HCT116 (cell line): ENCODE data around the gene HLA-B. TPM values are rescaled to one million over a fixed set of nuclear protein-coding genes. Genes with fewer than 3 reads are reported as not detected.
A peak's percentile ranks its signal among the peaks of the same experiment; 100 is the strongest.
"Not testable (repeated sequence)": the region's sequence is repeated elsewhere in the genome, so short reads cannot be mapped to it uniquely, and the experiment has no call there.

ENCODE experiments used
- ATAC-seq: fragments of 200-7000 bp; cut with Tn5 transposase; 2 replicates; pipeline ENCODE4 v1.9.1; 2020; ENCODE audit warnings: mild to moderate bottlenecking, moderate library complexity
- BruUV-seq: library from RNA; stranded (reverse); fragments of 400-500 nt; replicated peaks from 2 replicates; lab custom pipeline; 2021; lab: Mats Ljungman, UMichigan
- CTCF ChIA-PET: fragments of 300-600 bp; sonication (Branson Sonifier 250); formaldehyde crosslinking; loops from one replicate; lab custom pipeline; 2021; ENCODE audit warnings: antibody characterized with exemption; lab: Charles Lee
- POLR2A ChIA-PET: fragments of 300-600, 350-600 bp; sonication (Branson Sonifier 250); formaldehyde crosslinking; loops from one replicate; lab custom pipeline; 2021; ENCODE audit warnings: antibody characterized with exemption; lab: Charles Lee
- RAD21 ChIA-PET, 2 experiments: fragments of 300-600 bp; sonication (Branson Sonifier 250); formaldehyde crosslinking; loops; one replicate each; lab custom pipeline; 2023; ENCODE audit warnings: low total read pairs in 2 of 2; ENCODE audit not compliant: uncharacterized antibody in 2 of 2, unreplicated experiment in 2 of 2, low non-redundant PET in 1 of 2; lab: Charles Lee
- DNase-seq: peaks from one replicate; pipeline ENCODE4 v3.0.0-alpha.2; 2010; ENCODE audit warnings: low read depth, low spot score
- H2AFZ ChIP-seq: fragments of 200-600 bp; shearing (Covaris generic), sonication (generic); 2 replicates; pipeline ENCODE4 v1.6.1; 2017; ENCODE audit warnings: low read depth, mixed run types, mixed read lengths, antibody characterized with exemption, low read length; ENCODE audit not compliant: poor library complexity, severe bottlenecking
- H3K27ac ChIP-seq: 2 replicates; pipeline ENCODE4 v1.5.1; 2012; ENCODE audit warnings: low read depth, low read length
- H3K27me3 ChIP-seq: fragments of 200-600 bp; sonication (generic); 2 replicates; pipeline ENCODE4 v1.6.1; 2016; ENCODE audit warnings: mixed run types, low read length, mixed read lengths; ENCODE audit not compliant: insufficient read depth
- H3K36me3 ChIP-seq, 2 experiments: fragments of 200-500 bp in 1 of 2; fragments of 200-600 bp in 1 of 2; sonication (Bioruptor generic) in 1 of 2; sonication (generic) in 1 of 2; 2 replicates each; pipeline versions ENCODE4 v1.5.1 to v1.6.1; 2014 to 2016; ENCODE audit warnings: low read length in 2 of 2, inconsistent platforms in 1 of 2, mixed read lengths in 1 of 2, mixed run types in 1 of 2; ENCODE audit not compliant: insufficient read depth in 2 of 2, control insufficient read depth in 1 of 2
- H3K4me1 ChIP-seq, 2 experiments: fragments of 200-600 bp in 1 of 2; sonication (generic) in 1 of 2; 2 replicates each; pipeline versions ENCODE4 v1.5.1 to v1.6.1; 2012 to 2017; ENCODE audit warnings: low read length in 2 of 2, inconsistent platforms in 1 of 2, mild to moderate bottlenecking in 1 of 2, mixed read lengths in 1 of 2, mixed run types in 1 of 2, moderate library complexity in 1 of 2; ENCODE audit not compliant: insufficient read depth in 2 of 2, control insufficient read depth in 1 of 2
- H3K4me2 ChIP-seq: fragments of 200-600 bp; sonication (generic); 2 replicates; pipeline ENCODE4 v1.6.1; 2017; ENCODE audit warnings: mixed run types, low read length, mixed read lengths
- H3K4me3 ChIP-seq, 2 experiments: fragments of 200-600 bp in 1 of 2; sonication (generic) in 1 of 2; replicated peaks in 1 of 2; 2 replicates each; pipeline ENCODE4 v1.5.1; 2011 to 2016; ENCODE audit warnings: low read length in 2 of 2, control low read depth in 1 of 2, low read depth in 1 of 2, mild to moderate bottlenecking in 1 of 2, mixed read lengths in 1 of 2, mixed run types in 1 of 2
- H3K79me2 ChIP-seq: fragments of 200-600 bp; sonication (generic); 2 replicates; pipeline ENCODE4 v1.6.1; 2017; ENCODE audit warnings: mild to moderate bottlenecking, mixed run types, low read length, moderate library complexity, mixed read lengths; ENCODE audit not compliant: insufficient read depth
- H3K9ac ChIP-seq: fragments of 200-600 bp; sonication (generic); 2 replicates; pipeline ENCODE4 v1.6.1; 2016; ENCODE audit warnings: low read length, mixed read lengths
- H3K9me2 ChIP-seq: fragments of 200-600 bp; sonication (generic), shearing (Covaris generic); 2 replicates; pipeline ENCODE4 v1.6.1; 2017; ENCODE audit warnings: mixed run types, mild to moderate bottlenecking, moderate library complexity; ENCODE audit not compliant: insufficient read depth
- H3K9me3 ChIP-seq, 2 experiments: fragments of 200-500 bp in 1 of 2; fragments of 200-600 bp in 1 of 2; sonication (Bioruptor generic) in 1 of 2; sonication (generic) in 1 of 2; 2 replicates each; pipeline ENCODE4 v1.6.1; 2014 to 2017; ENCODE audit warnings: low read length in 2 of 2, mixed read lengths in 2 of 2, inconsistent platforms in 1 of 2, low read depth in 1 of 2, mild to moderate bottlenecking in 1 of 2, mixed run types in 1 of 2, moderate library complexity in 1 of 2; ENCODE audit not compliant: control insufficient read depth in 1 of 2, insufficient read depth in 1 of 2
- H4K20me1 ChIP-seq: fragments of 200-600 bp; sonication (generic), shearing (Covaris generic); 2 replicates; pipeline ENCODE4 v1.6.1; 2017; ENCODE audit warnings: mixed run types, mild to moderate bottlenecking, moderate library complexity; ENCODE audit not compliant: insufficient read depth
- CTCF ChIP-seq, 3 experiments: fragments of 200-600 bp in 1 of 3; sonication (generic) in 1 of 3; IDR thresholded peaks in 2 of 3; conservative IDR thresholded peaks in 1 of 3; 2 replicates each; pipeline ENCODE4 v1.5.1; 2012 to 2017; ENCODE audit warnings: low read depth in 2 of 3, low read length in 2 of 3, antibody characterized with exemption in 1 of 3, borderline replicate concordance in 1 of 3, control low read depth in 1 of 3, mild to moderate bottlenecking in 1 of 3, mixed read lengths in 1 of 3, mixed run types in 1 of 3, moderate library complexity in 1 of 3; ENCODE audit not compliant: insufficient read depth in 1 of 3
- EZH2phosphoT487 ChIP-seq: fragments of 200-600 bp; IDR thresholded peaks from 2 replicates; pipeline ENCODE4 v1.6.1; 2018; ENCODE audit warnings: antibody characterized with exemption, borderline replicate concordance
- MAX ChIP-seq: IDR thresholded peaks from 2 replicates; pipeline ENCODE4 v1.6.1; 2012
- intact Hi-C: fragments of 100-400 bp; cut with micrococcal nuclease; formaldehyde crosslinking; loops from 2 replicates; pipeline ENCODE4 v1.10.0; 2022
- total RNA-seq: library from RNA; stranded (reverse); gene quantifications from one replicate; pipeline ENCODE4 v1.2.1, GENCODE V29; 2021; ENCODE audit not compliant: unreplicated experiment

The HLA-B gene
- total RNA-seq, 1 experiment from 2014 or later, result 381 TPM

GRCh38 chr6:31375699-31376098 is 18.7 kb upstream of the HLA-B start:
- H3K79me2 ChIP-seq, result no peaks in the 10 kb centered on the region
- no peaks in the 10 kb centered on the region for H3K4me1 ChIP-seq
- POLR2A ChIA-PET, result no interaction called here
- no peak overlapping the region for H3K27ac ChIP-seq
- no peaks in the 10 kb centered on the region for H3K9me2 ChIP-seq
- H3K36me3 ChIP-seq, result no peaks in the 10 kb centered on the region
- TF ChIP-seq MAX, result no peak
- TF ChIP-seq EZH2phosphoT487, result no peak
- intact Hi-C loops, result no loop called here
- no peak overlapping the region for H2AFZ ChIP-seq
- H3K4me3 ChIP-seq, result no peak overlapping the region
- H3K27me3 ChIP-seq, result no peaks in the 10 kb centered on the region
- H3K4me2 ChIP-seq, result no peak overlapping the region
- CTCF ChIA-PET, result interaction anchor here (3.4 kb wide), 1 partner anchor 9 kb away, joined by 16 read pairs; no protein-coding TSS in a partner anchor
- H3K9me3 ChIP-seq, result peaks cover 0 to 4% of the 10 kb centered on the region in 2 experiments; a peak in 1 of 4 replicates
- ATAC-seq, result no peak
- no peaks in the 10 kb centered on the region for H4K20me1 ChIP-seq
- RAD21 ChIA-PET, result interaction anchor here in 1 of 2 experiments (0.6 kb wide), 1 partner anchor 222 kb away, joined by 3 read pairs; no protein-coding TSS in a partner anchor
- DNase-seq, result no peak
- no TSS peak for BruUV-seq
- no peak overlapping the region for H3K9ac ChIP-seq

GRCh38 chr6:31374118-31374517 is 17.1 kb upstream of the HLA-B start:
- TF ChIP-seq CTCF (IDR thresholded peaks at IDR 0.05 in 2 of 3, conservative IDR thresholded peaks at IDR 0.05 in 1 of 3; ENCODE audit: borderline replicate concordance in 1 of 3, insufficient read depth in 1 of 3, low read depth in 2 of 3, low read length in 2 of 3), result 0 out of 6 replicates have a peak, but pooled peaks of 1 of the 3 experiments have one; percentile 10
- intact Hi-C loops, POLR2A ChIA-PET, H3K4me3 ChIP-seq, H3K36me3 ChIP-seq, H3K27me3 ChIP-seq, H3K9me2 ChIP-seq, CTCF ChIA-PET, H3K4me1 ChIP-seq, H4K20me1 ChIP-seq, H3K4me2 ChIP-seq, H3K9ac ChIP-seq, ATAC-seq, H3K9me3 ChIP-seq, BruUV-seq, DNase-seq, H3K27ac ChIP-seq, RAD21 ChIA-PET, H3K79me2 ChIP-seq, H2AFZ ChIP-seq: not testable (repeated sequence)
